ENCODE results near the gene PLXNC1.
A peak's percentile ranks its signal among the peaks of the same experiment; 100 is the strongest.

DNA sequence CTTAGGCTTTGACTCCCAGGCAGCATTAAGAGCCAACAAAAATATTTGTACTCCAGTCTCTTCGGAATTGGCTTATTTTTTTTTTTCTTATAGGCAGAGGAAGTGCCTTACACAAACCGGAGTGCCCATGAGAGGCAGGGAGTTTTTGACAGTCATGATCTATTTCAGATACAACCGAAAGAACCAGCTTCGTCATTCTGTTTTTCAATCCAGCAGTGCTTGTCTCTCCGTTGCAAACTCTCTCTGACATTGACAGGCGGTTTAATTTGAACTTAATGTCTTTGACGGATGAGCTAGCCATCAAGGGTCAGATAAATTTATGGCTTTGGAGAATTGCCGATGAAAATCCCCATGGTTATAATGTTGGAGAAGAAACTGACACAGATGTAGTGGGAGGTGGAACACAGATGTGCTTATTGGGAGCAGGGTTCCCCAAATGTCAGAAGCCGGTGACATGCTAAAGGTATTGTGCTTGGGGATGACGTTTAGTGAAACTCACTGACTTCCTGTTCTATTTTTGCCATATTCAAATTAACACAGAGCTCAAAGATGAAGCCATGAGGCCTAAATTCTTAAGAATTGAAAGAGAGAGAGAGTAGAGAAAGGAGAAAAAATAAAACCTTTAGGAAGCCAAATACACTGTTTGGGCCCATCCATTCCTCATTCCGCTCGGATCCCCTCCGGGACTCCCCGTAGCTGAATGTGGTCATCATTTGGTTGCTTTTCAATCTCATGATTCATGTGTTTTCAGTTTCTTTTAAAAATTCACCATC is 59.7 kb downstream of the PLXNC1 start:
- TF ChIP-seq, protein P1, sequence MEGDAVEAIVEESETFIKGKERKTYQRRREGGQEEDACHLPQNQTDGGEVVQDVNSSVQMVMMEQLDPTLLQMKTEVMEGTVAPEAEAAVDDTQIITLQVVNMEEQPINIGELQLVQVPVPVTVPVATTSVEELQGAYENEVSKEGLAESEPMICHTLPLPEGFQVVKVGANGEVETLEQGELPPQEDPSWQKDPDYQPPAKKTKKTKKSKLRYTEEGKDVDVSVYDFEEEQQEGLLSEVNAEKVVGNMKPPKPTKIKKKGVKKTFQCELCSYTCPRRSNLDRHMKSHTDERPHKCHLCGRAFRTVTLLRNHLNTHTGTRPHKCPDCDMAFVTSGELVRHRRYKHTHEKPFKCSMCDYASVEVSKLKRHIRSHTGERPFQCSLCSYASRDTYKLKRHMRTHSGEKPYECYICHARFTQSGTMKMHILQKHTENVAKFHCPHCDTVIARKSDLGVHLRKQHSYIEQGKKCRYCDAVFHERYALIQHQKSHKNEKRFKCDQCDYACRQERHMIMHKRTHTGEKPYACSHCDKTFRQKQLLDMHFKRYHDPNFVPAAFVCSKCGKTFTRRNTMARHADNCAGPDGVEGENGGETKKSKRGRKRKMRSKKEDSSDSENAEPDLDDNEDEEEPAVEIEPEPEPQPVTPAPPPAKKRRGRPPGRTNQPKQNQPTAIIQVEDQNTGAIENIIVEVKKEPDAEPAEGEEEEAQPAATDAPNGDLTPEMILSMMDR (IDR thresholded peaks at IDR 0.05; ENCODE audit: insufficient read depth, low read length): no peak
- TF ChIP-seq POLR2AphosphoS5 (IDR thresholded peaks at IDR 0.05; ENCODE audit: low read depth) (no peak), GABPA (IDR thresholded peaks at IDR 0.05; ENCODE audit: low read depth) (no peak), SPI1 (IDR thresholded peaks at IDR 0.05; ENCODE audit: borderline replicate concordance, low read depth) (peak; percentile 76; the same call in 1 of the 2 replicates)
- TF ChIP-seq, protein P2, sequence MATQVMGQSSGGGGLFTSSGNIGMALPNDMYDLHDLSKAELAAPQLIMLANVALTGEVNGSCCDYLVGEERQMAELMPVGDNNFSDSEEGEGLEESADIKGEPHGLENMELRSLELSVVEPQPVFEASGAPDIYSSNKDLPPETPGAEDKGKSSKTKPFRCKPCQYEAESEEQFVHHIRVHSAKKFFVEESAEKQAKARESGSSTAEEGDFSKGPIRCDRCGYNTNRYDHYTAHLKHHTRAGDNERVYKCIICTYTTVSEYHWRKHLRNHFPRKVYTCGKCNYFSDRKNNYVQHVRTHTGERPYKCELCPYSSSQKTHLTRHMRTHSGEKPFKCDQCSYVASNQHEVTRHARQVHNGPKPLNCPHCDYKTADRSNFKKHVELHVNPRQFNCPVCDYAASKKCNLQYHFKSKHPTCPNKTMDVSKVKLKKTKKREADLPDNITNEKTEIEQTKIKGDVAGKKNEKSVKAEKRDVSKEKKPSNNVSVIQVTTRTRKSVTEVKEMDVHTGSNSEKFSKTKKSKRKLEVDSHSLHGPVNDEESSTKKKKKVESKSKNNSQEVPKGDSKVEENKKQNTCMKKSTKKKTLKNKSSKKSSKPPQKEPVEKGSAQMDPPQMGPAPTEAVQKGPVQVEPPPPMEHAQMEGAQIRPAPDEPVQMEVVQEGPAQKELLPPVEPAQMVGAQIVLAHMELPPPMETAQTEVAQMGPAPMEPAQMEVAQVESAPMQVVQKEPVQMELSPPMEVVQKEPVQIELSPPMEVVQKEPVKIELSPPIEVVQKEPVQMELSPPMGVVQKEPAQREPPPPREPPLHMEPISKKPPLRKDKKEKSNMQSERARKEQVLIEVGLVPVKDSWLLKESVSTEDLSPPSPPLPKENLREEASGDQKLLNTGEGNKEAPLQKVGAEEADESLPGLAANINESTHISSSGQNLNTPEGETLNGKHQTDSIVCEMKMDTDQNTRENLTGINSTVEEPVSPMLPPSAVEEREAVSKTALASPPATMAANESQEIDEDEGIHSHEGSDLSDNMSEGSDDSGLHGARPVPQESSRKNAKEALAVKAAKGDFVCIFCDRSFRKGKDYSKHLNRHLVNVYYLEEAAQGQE (IDR thresholded peaks at IDR 0.05; ENCODE audit: insufficient replicate concordance, low read depth): no peak

Measured in HL-60 (cell line).